22Rv1 (cell line): ENCODE data around the gene ZNF438.

Source experiments
- CTCF ChIP-seq: fragments of 450-650 bp; IDR thresholded peaks from 2 replicates; pipeline ENCODE4 v1.5.1; 2017; ENCODE audit warnings: mild to moderate bottlenecking
- ZFX ChIP-seq: fragments of 450-650 bp; IDR thresholded peaks from 2 replicates; pipeline ENCODE4 v1.6.1; 2017; ENCODE audit warnings: antibody characterized with exemption, borderline replicate concordance

GRCh38 chr10:30986053-30986555, 45.6 kb downstream of the ZNF438 start:
- no peak for TF ChIP-seq CTCF
- TF ChIP-seq ZFX = no peak
